WTC11 (cell line): ENCODE data around the gene TTC7B. TPM values are rescaled to one million over a fixed set of nuclear protein-coding genes. Genes with fewer than 3 reads are reported as not detected.

ENCODE experiments used
- ATAC-seq: fragments of 200-7000 bp; cut with Tn5 transposase; 2 replicates; pipeline ENCODE4 v1.10.0; 2021; ENCODE audit warnings: mild to moderate bottlenecking, moderate library complexity
- Bru-seq: library from RNA; stranded (reverse); fragments of 400-500 nt; gene quantifications from one replicate; lab custom pipeline; 2021; lab: Mats Ljungman, UMichigan
- CTCF ChIA-PET: fragments of 300-600 bp; sonication (Branson Sonifier 250); formaldehyde crosslinking; loops from one replicate; lab custom pipeline; 2021; ENCODE audit warnings: antibody characterized with exemption; lab: Charles Lee
- POLR2A ChIA-PET: fragments of 350-600 bp; sonication (Branson Sonifier 250); formaldehyde crosslinking; loops from one replicate; lab custom pipeline; 2021; ENCODE audit warnings: antibody characterized with exemption; lab: Charles Lee
- DNase-seq: peaks from one replicate; pipeline ENCODE4 v3.0.0; 2021; ENCODE audit warnings: low spot score
- H3K27ac Mint-ChIP-seq: 2 replicates; pipeline ENCODE4 v1.8.0; 2021; ENCODE audit warnings: mixed read lengths
- H3K27me3 Mint-ChIP-seq: 2 replicates; pipeline ENCODE4 v1.8.0; 2021; ENCODE audit warnings: low read depth, mild to moderate bottlenecking, moderate library complexity, mixed read lengths
- H3K36me3 Mint-ChIP-seq: 2 replicates; pipeline ENCODE4 v1.8.0; 2021; ENCODE audit warnings: mixed read lengths
- H3K4me1 Mint-ChIP-seq: 2 replicates; pipeline ENCODE4 v1.8.0; 2022; ENCODE audit warnings: mixed read lengths
- H3K4me3 Mint-ChIP-seq: 2 replicates; pipeline ENCODE4 v1.8.0; 2021; ENCODE audit warnings: mild to moderate bottlenecking, moderate library complexity, mixed read lengths
- H3K9me3 Mint-ChIP-seq: 2 replicates; pipeline ENCODE4 v1.8.0; 2021; ENCODE audit warnings: mixed read lengths
- AFF4 ChIP-seq: sonication (generic); formaldehyde crosslinking; IDR thresholded peaks from 2 replicates; pipeline ENCODE4 v1.8.1; 2023; ENCODE audit warnings: mild to moderate bottlenecking, missing genetic modification reagents, borderline replicate concordance
- AR ChIP-seq: fragments of 250-450 bp; sonication (Bioruptor Pico); IDR thresholded peaks from 2 replicates; pipeline ENCODE4 v1.9.0; 2021; ENCODE audit warnings: mild to moderate bottlenecking
- E2F4 ChIP-seq: sonication (generic); formaldehyde crosslinking; IDR thresholded peaks from 2 replicates; pipeline ENCODE4 v1.8.1; 2022; ENCODE audit warnings: low read depth, mild to moderate bottlenecking, moderate library complexity, missing genetic modification reagents, borderline replicate concordance
- ERG ChIP-seq: fragments of 250-450 bp; sonication (Bioruptor Pico); IDR thresholded peaks from 2 replicates; pipeline ENCODE4 v1.8.0; 2021; ENCODE audit warnings: mild to moderate bottlenecking
- GABPB1 ChIP-seq: sonication (generic); formaldehyde crosslinking; IDR thresholded peaks from 2 replicates; pipeline ENCODE4 v1.8.1; 2023; ENCODE audit warnings: mild to moderate bottlenecking, missing genetic modification reagents
- GTF2I ChIP-seq: fragments of 250-450 bp; sonication (Bioruptor Pico); conservative IDR thresholded peaks from 2 replicates; pipeline ENCODE4 v1.4.0; 2021; ENCODE audit warnings: mild to moderate bottlenecking
- HMGA2 ChIP-seq: fragments of 250-450 bp; sonication (Bioruptor Pico); IDR thresholded peaks from 2 replicates; pipeline ENCODE4 v1.4.0; 2021; ENCODE audit warnings: mild to moderate bottlenecking, moderate library complexity
- NR2C2 ChIP-seq: sonication (generic); formaldehyde crosslinking; IDR thresholded peaks from 2 replicates; pipeline ENCODE4 v1.8.0; 2022; ENCODE audit warnings: mild to moderate bottlenecking, missing genetic modification reagents
- RORB ChIP-seq: fragments of 250-450 bp; sonication (Bioruptor Pico); IDR thresholded peaks from 2 replicates; pipeline ENCODE4 v1.9.0; 2021; ENCODE audit warnings: mild to moderate bottlenecking
- SOX15 ChIP-seq: fragments of 250-450 bp; sonication (Bioruptor Pico); IDR thresholded peaks from 2 replicates; pipeline ENCODE4 v1.9.0; 2021; ENCODE audit warnings: mild to moderate bottlenecking
- USF1 ChIP-seq: sonication (generic); formaldehyde crosslinking; IDR thresholded peaks from 2 replicates; pipeline ENCODE4 v1.8.0; 2022; ENCODE audit warnings: mild to moderate bottlenecking, missing genetic modification reagents
- ZNF121 ChIP-seq: sonication (generic); formaldehyde crosslinking; IDR thresholded peaks from 2 replicates; pipeline ENCODE4 v1.8.0; 2023; ENCODE audit warnings: missing genetic modification reagents
- ZNF317 ChIP-seq: sonication (generic); formaldehyde crosslinking; IDR thresholded peaks from 2 replicates; pipeline ENCODE4 v1.8.1; 2023; ENCODE audit warnings: low read depth, mild to moderate bottlenecking, moderate library complexity, missing genetic modification reagents, borderline replicate concordance
- long read RNA-seq, 3 experiments: library from RNA in 1 of 3; library from capped mRNA in 1 of 3; library from polyadenylated mRNA in 1 of 3; unstranded in 2 of 3; stranded (forward) in 1 of 3; transcript quantifications; one replicate each; pipeline ENCODE4 v2.0.0, GENCODE V29; 2021
- total RNA-seq: library from RNA; stranded (reverse); gene quantifications from 3 replicates; pipeline ENCODE4 v1.2.3, GENCODE V29; 2021
- TF ChIP-seq, protein P1 (sequence below): fragments of 250-450 bp; sonication (Bioruptor Pico); IDR thresholded peaks from 2 replicates; pipeline ENCODE4 v1.9.0; 2021; ENCODE audit warnings: mild to moderate bottlenecking
- TF ChIP-seq, protein P2 (sequence below): sonication (generic); formaldehyde crosslinking; IDR thresholded peaks from 2 replicates; pipeline ENCODE4 v1.8.1; 2023; ENCODE audit warnings: mild to moderate bottlenecking, missing genetic modification reagents
- TF ChIP-seq, protein P3 (sequence below): sonication (generic); formaldehyde crosslinking; IDR thresholded peaks from 2 replicates; pipeline ENCODE4 v1.8.1; 2022; ENCODE audit warnings: mild to moderate bottlenecking, moderate library complexity, missing genetic modification reagents
- TF ChIP-seq, protein P4 (sequence below): sonication (generic); formaldehyde crosslinking; IDR thresholded peaks from 2 replicates; pipeline ENCODE4 v1.8.0; 2022; ENCODE audit warnings: mild to moderate bottlenecking, missing genetic modification reagents

Gene TTC7B, protein sequence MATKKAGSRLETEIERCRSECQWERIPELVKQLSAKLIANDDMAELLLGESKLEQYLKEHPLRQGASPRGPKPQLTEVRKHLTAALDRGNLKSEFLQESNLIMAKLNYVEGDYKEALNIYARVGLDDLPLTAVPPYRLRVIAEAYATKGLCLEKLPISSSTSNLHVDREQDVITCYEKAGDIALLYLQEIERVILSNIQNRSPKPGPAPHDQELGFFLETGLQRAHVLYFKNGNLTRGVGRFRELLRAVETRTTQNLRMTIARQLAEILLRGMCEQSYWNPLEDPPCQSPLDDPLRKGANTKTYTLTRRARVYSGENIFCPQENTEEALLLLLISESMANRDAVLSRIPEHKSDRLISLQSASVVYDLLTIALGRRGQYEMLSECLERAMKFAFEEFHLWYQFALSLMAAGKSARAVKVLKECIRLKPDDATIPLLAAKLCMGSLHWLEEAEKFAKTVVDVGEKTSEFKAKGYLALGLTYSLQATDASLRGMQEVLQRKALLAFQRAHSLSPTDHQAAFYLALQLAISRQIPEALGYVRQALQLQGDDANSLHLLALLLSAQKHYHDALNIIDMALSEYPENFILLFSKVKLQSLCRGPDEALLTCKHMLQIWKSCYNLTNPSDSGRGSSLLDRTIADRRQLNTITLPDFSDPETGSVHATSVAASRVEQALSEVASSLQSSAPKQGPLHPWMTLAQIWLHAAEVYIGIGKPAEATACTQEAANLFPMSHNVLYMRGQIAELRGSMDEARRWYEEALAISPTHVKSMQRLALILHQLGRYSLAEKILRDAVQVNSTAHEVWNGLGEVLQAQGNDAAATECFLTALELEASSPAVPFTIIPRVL
- total RNA-seq (27.6 to 37.0 TPM (median 31.7 TPM) in 3 replicates), Bru-seq, nascent RNA (percentile 51 among the genes with signal in this experiment)
- long read RNA-seq, experiment 1, full-length matches to known transcripts: 40 of 70 reads
- long read RNA-seq, experiment 1, partial matches to known transcripts: 9 of 70 reads
- long read RNA-seq, experiment 1, other reads (novel, unspliced or antisense): 21 of 70 reads
- long read RNA-seq, experiment 2, full-length matches to known transcripts: 7 of 20 reads
- long read RNA-seq, experiment 2, partial matches to known transcripts: 6 of 20 reads
- long read RNA-seq, experiment 2, other reads (novel, unspliced or antisense): 7 of 20 reads
- long read RNA-seq, experiment 3, partial matches to known transcripts: 0 of 1 reads
- long read RNA-seq, experiment 3, other reads (novel, unspliced or antisense): 1 of 1 reads

DNA sequence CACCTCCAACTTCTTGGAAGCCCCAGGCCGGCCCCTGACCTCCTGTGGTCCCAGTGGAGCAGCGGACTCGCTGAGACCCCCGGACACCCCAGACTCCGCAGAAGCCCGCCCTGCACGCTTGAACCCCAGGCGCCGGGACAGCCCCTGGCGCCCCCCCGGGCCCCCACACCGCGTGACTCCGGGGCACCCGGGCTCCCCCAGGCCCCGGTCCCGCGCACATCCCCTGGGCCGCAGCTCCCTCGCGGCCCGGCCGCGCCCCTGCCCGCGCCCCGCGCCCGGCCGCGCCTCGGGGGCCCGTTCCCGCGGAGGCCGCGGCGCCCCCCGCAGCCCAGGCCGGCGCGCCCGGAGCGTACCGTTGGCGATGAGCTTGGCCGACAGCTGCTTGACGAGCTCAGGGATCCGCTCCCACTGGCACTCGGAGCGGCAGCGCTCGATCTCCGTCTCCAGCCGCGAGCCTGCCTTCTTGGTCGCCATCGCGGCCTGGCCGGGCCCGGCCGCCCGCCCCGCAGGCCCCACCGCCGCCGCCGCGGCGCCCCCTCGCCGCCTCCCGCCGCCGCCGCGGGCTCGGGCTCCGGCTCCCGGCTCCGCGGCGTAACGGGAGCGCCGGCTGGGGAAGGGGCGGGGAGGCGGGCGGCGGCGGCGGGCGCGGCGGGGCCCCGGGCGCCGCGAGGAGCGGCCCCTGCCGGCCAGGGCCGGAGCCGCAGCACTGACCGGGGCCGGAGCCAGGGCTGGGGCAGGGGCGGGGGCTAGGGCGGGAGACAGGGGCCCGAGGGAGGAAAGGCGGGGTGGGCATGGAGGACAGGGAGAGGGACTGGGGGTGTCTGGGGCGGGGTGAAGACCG, at the start of gene TTC7B:
TSS of gene TTC7B (minus strand) at position 609 of the 841 bp plus-strand sequence. CDS start at position 474, 135 bp downstream.
- no peaks in the 10 kb centered on the region for H3K36me3 Mint-ChIP-seq
- TF ChIP-seq AR (CRISPR knock-in tag): no peak
- TF ChIP-seq, protein P1, sequence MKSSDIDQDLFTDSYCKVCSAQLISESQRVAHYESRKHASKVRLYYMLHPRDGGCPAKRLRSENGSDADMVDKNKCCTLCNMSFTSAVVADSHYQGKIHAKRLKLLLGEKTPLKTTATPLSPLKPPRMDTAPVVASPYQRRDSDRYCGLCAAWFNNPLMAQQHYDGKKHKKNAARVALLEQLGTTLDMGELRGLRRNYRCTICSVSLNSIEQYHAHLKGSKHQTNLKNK (CRISPR knock-in tag): no peak
- TF ChIP-seq, protein P2, sequence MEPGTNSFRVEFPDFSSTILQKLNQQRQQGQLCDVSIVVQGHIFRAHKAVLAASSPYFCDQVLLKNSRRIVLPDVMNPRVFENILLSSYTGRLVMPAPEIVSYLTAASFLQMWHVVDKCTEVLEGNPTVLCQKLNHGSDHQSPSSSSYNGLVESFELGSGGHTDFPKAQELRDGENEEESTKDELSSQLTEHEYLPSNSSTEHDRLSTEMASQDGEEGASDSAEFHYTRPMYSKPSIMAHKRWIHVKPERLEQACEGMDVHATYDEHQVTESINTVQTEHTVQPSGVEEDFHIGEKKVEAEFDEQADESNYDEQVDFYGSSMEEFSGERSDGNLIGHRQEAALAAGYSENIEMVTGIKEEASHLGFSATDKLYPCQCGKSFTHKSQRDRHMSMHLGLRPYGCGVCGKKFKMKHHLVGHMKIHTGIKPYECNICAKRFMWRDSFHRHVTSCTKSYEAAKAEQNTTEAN (CRISPR knock-in tag): no peak
- TF ChIP-seq, protein P3, sequence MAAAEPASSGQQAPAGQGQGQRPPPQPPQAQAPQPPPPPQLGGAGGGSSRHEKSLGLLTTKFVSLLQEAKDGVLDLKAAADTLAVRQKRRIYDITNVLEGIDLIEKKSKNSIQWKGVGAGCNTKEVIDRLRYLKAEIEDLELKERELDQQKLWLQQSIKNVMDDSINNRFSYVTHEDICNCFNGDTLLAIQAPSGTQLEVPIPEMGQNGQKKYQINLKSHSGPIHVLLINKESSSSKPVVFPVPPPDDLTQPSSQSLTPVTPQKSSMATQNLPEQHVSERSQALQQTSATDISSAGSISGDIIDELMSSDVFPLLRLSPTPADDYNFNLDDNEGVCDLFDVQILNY (CRISPR knock-in tag): no peak
- TF ChIP-seq, protein P4, sequence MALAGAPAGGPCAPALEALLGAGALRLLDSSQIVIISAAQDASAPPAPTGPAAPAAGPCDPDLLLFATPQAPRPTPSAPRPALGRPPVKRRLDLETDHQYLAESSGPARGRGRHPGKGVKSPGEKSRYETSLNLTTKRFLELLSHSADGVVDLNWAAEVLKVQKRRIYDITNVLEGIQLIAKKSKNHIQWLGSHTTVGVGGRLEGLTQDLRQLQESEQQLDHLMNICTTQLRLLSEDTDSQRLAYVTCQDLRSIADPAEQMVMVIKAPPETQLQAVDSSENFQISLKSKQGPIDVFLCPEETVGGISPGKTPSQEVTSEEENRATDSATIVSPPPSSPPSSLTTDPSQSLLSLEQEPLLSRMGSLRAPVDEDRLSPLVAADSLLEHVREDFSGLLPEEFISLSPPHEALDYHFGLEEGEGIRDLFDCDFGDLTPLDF: no peak
- no peak for TF ChIP-seq AFF4
- no peak for TF ChIP-seq E2F4 (CRISPR knock-in tag)
- TF ChIP-seq SOX15: no peak
- no peak for TF ChIP-seq RORB
- no peak for TF ChIP-seq USF1 (CRISPR knock-in tag)
- TF ChIP-seq GABPB1 (CRISPR knock-in tag): no peak
- TF ChIP-seq ZNF317 (CRISPR knock-in tag): no peak
- no peak for TF ChIP-seq ZNF121
- TF ChIP-seq ERG: no peak
- TF ChIP-seq GTF2I (CRISPR knock-in tag): no peak
- TF ChIP-seq NR2C2 (CRISPR knock-in tag): no peak
- no peak for TF ChIP-seq HMGA2 (CRISPR knock-in tag)
- ATAC-seq (peak; percentile 88), DNase-seq (peak; percentile 64)
- H3K4me1 Mint-ChIP-seq: peaks cover 6% of the 10 kb centered on the region
- CTCF ChIA-PET: interaction anchor here (0.5 to 3.7 kb wide), 20 partner anchors 8 to 514 kb away, joined by 3 to 51 read pairs (median 4); partner anchors contain the start of gene RPS6KA5
- POLR2A ChIA-PET: interaction anchor here (0.6 kb wide), 1 partner anchor 284 kb away, joined by 5 read pairs; no protein-coding TSS in a partner anchor
- H3K9me3 Mint-ChIP-seq: no peaks in the 10 kb centered on the region
- H3K27me3 Mint-ChIP-seq: peaks cover 25% of the 10 kb centered on the region
- H3K27ac Mint-ChIP-seq: no peak within 1 kb of the TSS
- peak within 1 kb of the TSS; percentile 73 for H3K4me3 Mint-ChIP-seq
